Motor neuron (in vitro differentiated cells): ENCODE measurements around the gene FDXR. TPM values are rescaled to one million over a fixed set of nuclear protein-coding genes. Genes with fewer than 3 reads are reported as not detected.

Experiments
- ATAC-seq, 8 experiments: fragments of 200-7000 bp; cut with Tn5 transposase; replicated peaks in 6 of 8; 2 replicates each; pipeline ENCODE4 v1.8.0; 2021; ENCODE audit warnings: mild to moderate bottlenecking in 8 of 8, moderate library complexity in 8 of 8
- H3K27ac ChIP-seq, 2 donors: fragments of 250-450 bp; sonication (Bioruptor Pico); 2 replicates each; pipeline ENCODE4 v1.9.0; 2021; ENCODE audit warnings: antibody characterized with exemption in 2 of 2, mild to moderate bottlenecking in 2 of 2, moderate library complexity in 1 of 2
- H3K4me1 ChIP-seq, 2 donors: fragments of 250-450 bp; sonication (Bioruptor Pico); replicated peaks in 1 of 2; 2 replicates each; pipeline ENCODE4 v1.6.1; 2021; ENCODE audit warnings: antibody characterized with exemption in 2 of 2, mild to moderate bottlenecking in 2 of 2, moderate library complexity in 1 of 2
- H3K4me3 ChIP-seq, 5 donors: fragments of 250-450 bp; sonication (Bioruptor Pico); 2 replicates each; pipeline ENCODE4 v1.9.0; 2021; ENCODE audit warnings: antibody characterized with exemption in 5 of 5, mild to moderate bottlenecking in 5 of 5, moderate library complexity in 4 of 5
- WGBS, 10 experiments: fragments of 450-650 bp; shearing (Covaris generic); methylation state at CpG; one replicate each; pipeline ENCODE4 v1.0.0; 2022; 5-methylcytosine and 5-hydroxymethylcytosine counted together
- in situ Hi-C, 9 experiments: fragments of 400-800 bp; cut with MboI; loops; one replicate each; pipeline ENCODE4 v1.15.0; 2021; ENCODE audit warnings: low sequenced_read_pairs in 9 of 9, low pct_unique_long_range_greater_than_20kb in 2 of 9; ENCODE audit not compliant: unreplicated experiment in 9 of 9
- total RNA-seq, 8 experiments: library from RNA; unstranded; fragments of 300-600 nt; gene quantifications; 2 replicates each; pipeline versions ENCODE4 v1.2.3 to v1.2.4, GENCODE V29; 2022

Gene FDXR
- total RNA-seq, 8 experiments from 2014 or later, result 7.7 to 80.4 (median 16.6) TPM

GRCh38 chr17:74864866-74865395, 7.9 kb downstream of the FDXR start:
- Histone ChIP-seq H3K4me1 (peaks cover 7 to 20% of the 10 kb centered on the region in 2 donors), H3K4me3 (no peak overlapping the region), H3K27ac (no peak overlapping the region)
- 0 to 63% (median 45%) methylated on average over 1 to 4 of the region's 11 CpGs; no CpG with 5 or more reads in 2 of the 10 experiments for WGBS, 10 experiments
- in situ Hi-C loops, result loop anchor here in 4 of 9 experiments (5.0 to 25.0 kb wide), 3 partner anchors 70 to 103 kb away; no protein-coding TSS in a partner anchor
- ATAC-seq, result peak; percentile 50 to 73 (median 61)

GRCh38 chr17:74864297-74864865, 8.4 kb downstream of the FDXR start:
- in situ Hi-C loops, result loop anchor here in 4 of 9 experiments (5.0 to 25.0 kb wide), 3 partner anchors 70 to 102 kb away; no protein-coding TSS in a partner anchor
- H3K4me3 ChIP-seq, result no peak overlapping the region
- peaks cover 7 to 23% of the 10 kb centered on the region in 2 donors for H3K4me1 ChIP-seq
- peak in 1 of 8 experiments; percentile 4 for ATAC-seq
- WGBS, 10 experiments, result 40 to 100% (median 95%) methylated on average over 1 to 2 of the region's 15 CpGs; no CpG with 5 or more reads in 6 of the 10 experiments
- H3K27ac ChIP-seq, result no peak overlapping the region

- in situ Hi-C loops, result loop anchor here in 4 of 9 experiments (5.0 to 25.0 kb wide), 3 partner anchors 69 to 101 kb away; no protein-coding TSS in a partner anchor
- no peak for ATAC-seq
- H3K4me3 ChIP-seq, result no peak overlapping the region
- H3K27ac ChIP-seq, result no peak overlapping the region
- H3K4me1 ChIP-seq, result peaks cover 7 to 25% of the 10 kb centered on the region in 2 donors
- WGBS, 10 experiments, result 71 to 100% (median 86%) methylated on average over 1 to 16 of the region's 25 CpGs; no CpG with 5 or more reads in 4 of the 10 experiments
These were observed 9.1 kb downstream of the FDXR start for GRCh38 chr17:74863420-74864296.

- ATAC-seq, result no peak
- 100% methylated on average over 1 to 2 of the region's 6 CpGs; no CpG with 5 or more reads in 8 of the 10 experiments for WGBS, 10 experiments
- in situ Hi-C loops, result loop anchor here in 4 of 9 experiments (5.0 to 25.0 kb wide), 3 partner anchors 68 to 101 kb away; no protein-coding TSS in a partner anchor
- Histone ChIP-seq H3K4me1 (peaks cover 7 to 25% of the 10 kb centered on the region in 2 donors), H3K27ac (no peak overlapping the region), H3K4me3 (no peak overlapping the region)
These were observed 9.9 kb downstream of the FDXR start for GRCh38 chr17:74862919-74863318.

- Histone ChIP-seq H3K4me3 (no peak overlapping the region), H3K4me1 (peaks cover 7 to 25% of the 10 kb centered on the region in 2 donors), H3K27ac (no peak overlapping the region)
- peak; percentile 19 to 56 (median 28) for ATAC-seq
- in situ Hi-C loops, result loop anchor here in 4 of 9 experiments (5.0 to 25.0 kb wide), 3 partner anchors 68 to 100 kb away; no protein-coding TSS in a partner anchor
- WGBS, 10 experiments, result 11 to 80% (median 51%) methylated on average over 1 to 6 of the region's 25 CpGs; no CpG with 5 or more reads in 7 of the 10 experiments
These were observed 10.5 kb downstream of the FDXR start for GRCh38 chr17:74862108-74862901.

GRCh38 chr17:74861662-74862107, 11.1 kb downstream of the FDXR start:
- Histone ChIP-seq H3K4me3 (no peak overlapping the region), H3K4me1 (peaks cover 7 to 25% of the 10 kb centered on the region in 2 donors), H3K27ac (no peak overlapping the region)
- 20 to 40% methylated on average over 1 of the region's 36 CpGs; no CpG with 5 or more reads in 8 of the 10 experiments for WGBS, 10 experiments
- peak in 3 of 8 experiments; percentile 7 to 37 (median 17) for ATAC-seq
- in situ Hi-C loops, result loop anchor here in 4 of 9 experiments (5.0 to 25.0 kb wide), 3 partner anchors 67 to 99 kb away; no protein-coding TSS in a partner anchor

GRCh38 chr17:74860872-74861661, 11.7 kb downstream of the FDXR start:
- no peak overlapping the region for H3K27ac ChIP-seq
- peak in 1 of 8 experiments; percentile 4 for ATAC-seq
- H3K4me1 ChIP-seq, result peaks cover 7 to 25% of the 10 kb centered on the region in 2 donors
- WGBS, 10 experiments, result no CpG with 5 or more reads among the region's 96 CpGs
- peak overlapping the region in 1 of 5 donors; percentile 20 for H3K4me3 ChIP-seq
- in situ Hi-C loops, result loop anchor here in 4 of 9 experiments (5.0 to 25.0 kb wide), 3 partner anchors 66 to 99 kb away; no protein-coding TSS in a partner anchor

GRCh38 chr17:74860229-74860871, 12.4 kb downstream of the FDXR start:
- Histone ChIP-seq H3K4me1 (peaks cover 7 to 25% of the 10 kb centered on the region in 2 donors), H3K27ac (no peak overlapping the region), H3K4me3 (peak overlapping the region in 1 of 5 donors; percentile 20)
- in situ Hi-C loops, result loop anchor here in 4 of 9 experiments (5.0 to 25.0 kb wide), 3 partner anchors 66 to 98 kb away; no protein-coding TSS in a partner anchor
- WGBS, 10 experiments, result 0 to 18% (median 8%) methylated on average over 1 to 11 of the region's 44 CpGs; no CpG with 5 or more reads in 7 of the 10 experiments
- ATAC-seq, result no peak

- Histone ChIP-seq H3K27ac (no peak within 1 kb of the TSS), H3K4me1 (peaks cover 6 to 23% of the 10 kb centered on the region in 2 donors), H3K4me3 (peak within 1 kb of the TSS; percentile 8 to 31 (median 20))
- 0 to 20% methylated on average over 1 to 2 of the region's 72 CpGs; no CpG with 5 or more reads in 8 of the 10 experiments for WGBS, 10 experiments
- in situ Hi-C loops, result loop anchor here in 4 of 9 experiments (5.0 to 25.0 kb wide), 3 partner anchors 65 to 97 kb away; no protein-coding TSS in a partner anchor
- ATAC-seq, result peak in 6 of 8 experiments; percentile 12 to 34 (median 26)
These were observed 13.2 kb downstream of the FDXR start, which contains the start of gene GRIN2C for GRCh38 chr17:74859459-74860228. GRIN2C (minus strand) TSS chr17:74859885; CDS start chr17:74855092, 4,793 bp downstream.
